Adrenal gland (tissue), 5 donors: ENCODE results near the gene PRXL2A.

Source experiments
- POLR2A ChIP-seq, 2 donors: fragments of 450-650 bp; IDR thresholded peaks; one replicate each; pipeline ENCODE4 v1.6.1; 2017; ENCODE audit warnings: antibody characterized with exemption in 2 of 2, mild to moderate bottlenecking in 2 of 2, moderate library complexity in 1 of 2
- TF ChIP-seq, protein P1 (sequence below), 6 experiments: fragments of 450-650 bp in 4 of 6; fragments of 200-600 bp in 2 of 6; sonication (generic) in 1 of 6; IDR thresholded peaks; 1 replicate in 5 of 6; 2 replicates in 1 of 6; pipeline versions ENCODE4 v1.5.1 to v1.8.0; 2016 to 2021; ENCODE audit warnings: antibody characterized with exemption in 6 of 6, mild to moderate bottlenecking in 2 of 6, moderate library complexity in 1 of 6
- donor health status: DM: no; HTN: no; CAD: no.

DNA sequence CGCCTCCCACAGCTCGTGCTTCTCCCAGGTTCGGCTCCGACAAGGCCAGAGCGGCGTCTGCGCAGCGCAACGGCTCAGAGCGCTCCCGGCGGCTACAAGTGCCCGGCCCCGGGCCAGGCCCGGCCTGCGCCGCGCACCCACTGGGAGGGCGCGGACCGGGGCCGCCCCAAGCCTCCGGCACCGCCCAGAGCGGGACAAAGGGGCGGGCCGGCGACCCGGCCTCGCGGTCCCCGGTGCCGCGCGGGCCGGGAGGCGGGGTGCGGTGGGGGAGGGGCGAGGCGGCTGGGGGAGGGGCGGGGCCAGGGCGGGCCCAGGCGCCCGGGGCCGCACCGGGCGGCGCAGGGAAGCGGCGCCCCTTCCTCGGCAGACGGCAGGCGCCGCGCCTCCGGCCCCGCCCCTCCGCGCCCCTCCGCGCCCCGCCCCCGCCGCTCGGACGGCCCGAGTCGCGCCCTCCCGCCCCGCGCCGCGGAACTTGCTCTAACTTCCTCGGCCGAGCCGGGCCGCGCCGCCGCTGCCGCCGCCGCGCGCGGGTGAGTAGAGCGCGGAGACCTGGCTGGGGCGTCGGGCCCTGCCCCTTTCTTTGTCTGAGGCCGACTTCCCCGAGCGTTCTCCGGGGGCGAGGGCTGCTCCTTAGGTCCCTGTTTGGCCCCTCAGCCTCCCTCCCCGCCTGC is 45.6 kb downstream of the PRXL2A start, which contains the start of gene TSPAN14:
- TF ChIP-seq POLR2A (IDR thresholded peaks at IDR 0.05): peak; percentile 55 to 60
- TF ChIP-seq, protein P1, sequence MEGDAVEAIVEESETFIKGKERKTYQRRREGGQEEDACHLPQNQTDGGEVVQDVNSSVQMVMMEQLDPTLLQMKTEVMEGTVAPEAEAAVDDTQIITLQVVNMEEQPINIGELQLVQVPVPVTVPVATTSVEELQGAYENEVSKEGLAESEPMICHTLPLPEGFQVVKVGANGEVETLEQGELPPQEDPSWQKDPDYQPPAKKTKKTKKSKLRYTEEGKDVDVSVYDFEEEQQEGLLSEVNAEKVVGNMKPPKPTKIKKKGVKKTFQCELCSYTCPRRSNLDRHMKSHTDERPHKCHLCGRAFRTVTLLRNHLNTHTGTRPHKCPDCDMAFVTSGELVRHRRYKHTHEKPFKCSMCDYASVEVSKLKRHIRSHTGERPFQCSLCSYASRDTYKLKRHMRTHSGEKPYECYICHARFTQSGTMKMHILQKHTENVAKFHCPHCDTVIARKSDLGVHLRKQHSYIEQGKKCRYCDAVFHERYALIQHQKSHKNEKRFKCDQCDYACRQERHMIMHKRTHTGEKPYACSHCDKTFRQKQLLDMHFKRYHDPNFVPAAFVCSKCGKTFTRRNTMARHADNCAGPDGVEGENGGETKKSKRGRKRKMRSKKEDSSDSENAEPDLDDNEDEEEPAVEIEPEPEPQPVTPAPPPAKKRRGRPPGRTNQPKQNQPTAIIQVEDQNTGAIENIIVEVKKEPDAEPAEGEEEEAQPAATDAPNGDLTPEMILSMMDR (IDR thresholded peaks at IDR 0.05): no peak
